Transverse colon (tissue), 4 donors: ENCODE measurements around the gene KRTAP12-2. TPM values are rescaled to one million over a fixed set of nuclear protein-coding genes. Genes with fewer than 3 reads are reported as not detected.
A peak's percentile ranks its signal among the peaks of the same experiment; 100 is the strongest.

Source experiments
- DNase-seq: peaks from one replicate; pipeline ENCODE4 v3.0.0-alpha.2; 2019
- H3K27ac ChIP-seq, 4 donors: fragments of 200-600 bp; sonication (generic); 2 replicates each; pipeline ENCODE4 v1.5.1; 2016 to 2018; ENCODE audit warnings: inconsistent platforms in 4 of 4
- H3K27me3 ChIP-seq: fragments of 200-600 bp; sonication (generic); 2 replicates; pipeline ENCODE4 v1.5.1; 2017; ENCODE audit warnings: inconsistent platforms
- H3K36me3 ChIP-seq, 4 donors: fragments of 200-600 bp; sonication (generic); 2 replicates each; pipeline ENCODE4 v1.5.1; 2017 to 2019; ENCODE audit warnings: inconsistent platforms in 4 of 4
- H3K4me1 ChIP-seq, 4 donors: fragments of 200-600 bp; sonication (generic); 2 replicates each; pipeline ENCODE4 v1.5.1; 2017 to 2020; ENCODE audit warnings: inconsistent platforms in 4 of 4
- H3K4me3 ChIP-seq, 4 donors: fragments of 200-600 bp; sonication (generic); 1 replicate in 1 of 4; 2 replicates in 3 of 4; pipeline versions ENCODE4 v1.5.1 to v1.6.1; 2017 to 2019; ENCODE audit warnings: inconsistent platforms in 4 of 4
- H3K9me3 ChIP-seq, 2 donors: fragments of 200-600 bp; sonication (generic); 2 replicates each; pipeline ENCODE4 v1.5.1; 2017 to 2019; ENCODE audit warnings: inconsistent platforms in 2 of 2
- CTCF ChIP-seq, 5 experiments: fragments of 200-600 bp in 3 of 5; fragments of 450-650 bp in 2 of 5; sonication (generic) in 3 of 5; IDR thresholded peaks; 1 replicate in 2 of 5; 2 replicates in 3 of 5; pipeline ENCODE4 v1.5.1; 2016 to 2017; ENCODE audit warnings: antibody characterized with exemption in 5 of 5, inconsistent platforms in 3 of 5, mild to moderate bottlenecking in 2 of 5, moderate library complexity in 1 of 5
- EP300 ChIP-seq: sonication (generic); formaldehyde crosslinking; IDR thresholded peaks from one replicate; pipeline ENCODE4 v1.6.1; 2017; ENCODE audit warnings: antibody characterized with exemption, low read depth
- POLR2A ChIP-seq: fragments of 450-650 bp; IDR thresholded peaks from one replicate; pipeline ENCODE4 v1.6.1; 2016; ENCODE audit warnings: antibody characterized with exemption, mild to moderate bottlenecking, moderate library complexity
- POLR2AphosphoS5 ChIP-seq, 3 donors: sonication (generic); formaldehyde crosslinking; IDR thresholded peaks; one replicate each; pipeline ENCODE4 v1.6.1; 2016; ENCODE audit warnings: antibody characterized with exemption in 3 of 3
- WGBS, 2 donors: methylation state at CpG; one replicate each; pipeline ENCODE4 v1.1.5; 2018; ENCODE audit warnings: low coverage in 1 of 2; 5-methylcytosine and 5-hydroxymethylcytosine counted together
- in situ Hi-C, 4 donors: fragments of 200-750 bp; cut with MboI; loops; one replicate each; pipeline versions ENCODE4 v1.15.0 to v1.15.1; 2017; ENCODE audit warnings: low sequenced_read_pairs in 3 of 4, low pct_ligation_motif_present in 1 of 4, low pct_unique_long_range_greater_than_20kb in 1 of 4
- intact Hi-C: fragments of 100-400 bp; cut with DNase I; formaldehyde crosslinking; loops from one replicate; pipeline ENCODE4 v1.15.1; 2023; ENCODE audit warnings: low total_unique reads
- small RNA-seq, 4 donors: library from RNA; depleted of rRNA; stranded (forward); fragments of <200 nt; gene quantifications; one replicate each; pipeline ENCODE3, GENCODE V24; 2016
- total RNA-seq, 4 donors: library from RNA; depleted of rRNA; stranded (reverse); fragments of >200 nt; gene quantifications; one replicate each; pipeline ENCODE4 v1.1.0, GENCODE V29; 2016

KRTAP12-2 gene
- total RNA-seq, 4 donors from 2014 or later: not detected

- in situ Hi-C loops: no loop called here
These were observed 48.2 kb downstream of the KRTAP12-2 start for GRCh38 chr21:44618504-44618903.

DNA sequence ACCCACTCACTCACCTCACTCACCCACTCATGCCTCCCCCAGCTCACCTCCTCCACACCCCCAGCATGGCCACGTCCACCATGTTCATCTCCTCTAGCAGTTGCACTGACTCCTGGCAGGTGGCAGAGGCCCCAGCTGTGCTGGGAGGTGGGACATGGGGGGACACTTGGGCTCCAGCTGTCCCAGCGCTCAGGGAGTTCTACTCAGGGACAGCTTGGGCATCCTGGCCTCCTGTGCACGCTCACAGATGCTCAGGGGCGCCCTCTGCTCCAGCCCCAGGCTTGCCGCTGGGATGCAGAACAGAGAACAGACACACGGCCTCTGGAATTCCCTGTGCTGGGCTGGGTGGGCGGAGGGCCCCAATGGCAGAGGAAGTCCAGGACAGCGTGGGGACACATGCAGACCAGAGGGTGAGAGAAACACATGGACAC is 49.6 kb downstream of the KRTAP12-2 start:
- Histone ChIP-seq H3K36me3 (no peaks in the 10 kb centered on the region), H3K27ac (no peak overlapping the region), H3K4me1 (peaks cover 0 to 3% (median 0%) of the 10 kb centered on the region in 4 donors), H3K9me3 (peaks cover 0 to 6% of the 10 kb centered on the region in 2 donors), H3K4me3 (no peak overlapping the region), H3K27me3 (no peaks in the 10 kb centered on the region)
- in situ Hi-C loops (no loop called here), intact Hi-C loops (no loop called here)
- TF ChIP-seq POLR2A: no peak
- TF ChIP-seq POLR2AphosphoS5 (IDR thresholded peaks at IDR 0.05): no peak
- no peak for TF ChIP-seq EP300
- TF ChIP-seq CTCF (IDR thresholded peaks at IDR 0.05): no peak
- WGBS, 2 donors: 59% methylated on average over 8 of the region's 8 CpGs; no CpG with 5 or more reads in 1 of the 2 donors
- no peak for DNase-seq

More at GRCh38 chr21:44618504-44618903, 48.2 kb downstream of the KRTAP12-2 start:
- intact Hi-C loops: no loop called here
- peaks cover 5 to 13% of the 10 kb centered on the region in 2 donors for H3K9me3 ChIP-seq
- TF ChIP-seq CTCF (IDR thresholded peaks at IDR 0.05): peak in 1 of 5 experiments; percentile 25
- TF ChIP-seq EP300: no peak
- H3K36me3 ChIP-seq: no peaks in the 10 kb centered on the region
- H3K4me1 ChIP-seq: peaks cover 0 to 3% (median 0%) of the 10 kb centered on the region in 4 donors
- DNase-seq: peak; percentile 22
- no peak overlapping the region for H3K4me3 ChIP-seq
- WGBS, 2 donors: 39% methylated on average over 4 of the region's 4 CpGs; no CpG with 5 or more reads in 1 of the 2 donors
- no peaks in the 10 kb centered on the region for H3K27me3 ChIP-seq
- H3K27ac ChIP-seq: peak overlapping the region in 1 of 4 donors; percentile 3

GRCh38 chr21:44616591-44616926 is 50.2 kb downstream of the KRTAP12-2 start:
- DNase-seq: no peak
- no peak overlapping the region for H3K27ac ChIP-seq
- H3K4me1 ChIP-seq: peaks cover 0 to 3% (median 0%) of the 10 kb centered on the region in 4 donors
- in situ Hi-C loops (no loop called here), intact Hi-C loops (no loop called here)
- no peaks in the 10 kb centered on the region for H3K36me3 ChIP-seq
- WGBS, 2 donors: 85% methylated on average over 16 of the region's 16 CpGs; no CpG with 5 or more reads in 1 of the 2 donors
- no peaks in the 10 kb centered on the region for H3K27me3 ChIP-seq
- no peak for TF ChIP-seq POLR2A
- TF ChIP-seq CTCF (IDR thresholded peaks at IDR 0.05): no peak
- no peak for TF ChIP-seq POLR2AphosphoS5 (IDR thresholded peaks at IDR 0.05)
- no peak for TF ChIP-seq EP300
- peaks cover 0 to 6% of the 10 kb centered on the region in 2 donors for H3K9me3 ChIP-seq
- no peak overlapping the region for H3K4me3 ChIP-seq

Small RNA genes within 50 kb of the gene (small RNA-seq; reads per million reads assigned to genes)
- 0 reads per million in 4 donors for gene KRTAP12-6P

Other genes starting within 250 kb of the KRTAP12-2 start
- 1 to 10 TPM; 4.4 to 6.7 (median 5.1) TPM for gene LRRC3, start 211.4 kb downstream of the KRTAP12-2 start, total RNA-seq
- gene KRTAP10-1, start 126.7 kb downstream of the KRTAP12-2 start, total RNA-seq: not detected
- gene KRTAP10-2, start 115.4 kb downstream of the KRTAP12-2 start, total RNA-seq: not detected
- not detected for gene KRTAP10-3, start 108.1 kb downstream of the KRTAP12-2 start, total RNA-seq
- gene KRTAP10-4, start 93.2 kb downstream of the KRTAP12-2 start, total RNA-seq: not detected
- not detected for gene KRTAP10-5, start 86.3 kb downstream of the KRTAP12-2 start, total RNA-seq
- not detected for gene KRTAP10-6, start 74.4 kb downstream of the KRTAP12-2 start, total RNA-seq
- not detected for gene KRTAP10-7, start 66.3 kb downstream of the KRTAP12-2 start, total RNA-seq
- gene KRTAP10-8, start 54.8 kb downstream of the KRTAP12-2 start, total RNA-seq: not detected
- gene KRTAP10-9, start 39.8 kb downstream of the KRTAP12-2 start, total RNA-seq: not detected
- gene KRTAP10-10, start 29.6 kb downstream of the KRTAP12-2 start, total RNA-seq: not detected
- not detected for gene KRTAP10-11, start 20.5 kb downstream of the KRTAP12-2 start, total RNA-seq
- gene KRTAP12-4, start 12.3 kb downstream of the KRTAP12-2 start, total RNA-seq: not detected
- not detected for gene KRTAP12-3, start 9.0 kb downstream of the KRTAP12-2 start, total RNA-seq
- not detected for gene KRTAP12-1, start 15.2 kb upstream of the KRTAP12-2 start, total RNA-seq
- not detected for gene KRTAP10-12, start 30.2 kb upstream of the KRTAP12-2 start, total RNA-seq
- gene TSPEAR, start 44.6 kb upstream of the KRTAP12-2 start, total RNA-seq: not detected
- 10 to 100 TPM; 40.8 to 78.0 (median 60.5) TPM for gene UBE2G2, start 134.9 kb upstream of the KRTAP12-2 start, total RNA-seq
- gene SUMO3, start 151.1 kb upstream of the KRTAP12-2 start, total RNA-seq: 10 to 100 TPM; 18.3 to 56.7 (median 38.1) TPM
- 100 to 1,000 TPM; 157 to 552 (median 288) TPM for gene PTTG1IP, start 206.8 kb upstream of the KRTAP12-2 start, total RNA-seq